Fibroblast of lung (primary cell): ENCODE results near the gene PDGFC.

Experiments used
- EZH2 ChIP-seq: IDR thresholded peaks from 2 replicates; pipeline ENCODE4 v1.5.1; 2012; ENCODE audit warnings: low read length, control low read depth, mild to moderate bottlenecking; ENCODE audit errors: missing control alignments
- TF ChIP-seq, protein P1 (sequence below), 2 donors: IDR thresholded peaks in 1 of 2; conservative IDR thresholded peaks in 1 of 2; 1 replicate in 1 of 2; 2 replicates in 1 of 2; pipeline ENCODE4 v1.5.1; 2011 to 2012; ENCODE audit warnings: low read length in 2 of 2, control low read depth in 1 of 2, inconsistent platforms in 1 of 2, low read depth in 1 of 2, mild to moderate bottlenecking in 1 of 2

DNA sequence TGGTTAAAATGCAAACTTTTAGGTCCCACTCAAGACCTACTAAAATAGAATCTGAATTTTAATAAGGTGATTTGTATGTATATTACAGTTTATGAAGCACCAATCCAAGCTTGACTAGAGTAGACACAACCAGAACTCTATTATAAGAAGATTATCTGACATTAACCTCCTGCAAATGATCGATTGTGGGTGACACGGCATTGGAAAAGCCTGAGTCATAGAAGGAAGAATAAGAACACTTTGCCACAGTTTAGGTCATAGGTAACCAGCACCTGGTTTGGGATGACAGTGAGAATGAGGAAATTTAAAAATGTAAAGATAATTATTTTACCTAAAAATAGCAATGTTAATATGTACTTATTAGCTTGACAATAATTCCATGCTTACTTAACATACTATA lies 15.2 kb downstream of the PDGFC start:
- TF ChIP-seq, protein P1, sequence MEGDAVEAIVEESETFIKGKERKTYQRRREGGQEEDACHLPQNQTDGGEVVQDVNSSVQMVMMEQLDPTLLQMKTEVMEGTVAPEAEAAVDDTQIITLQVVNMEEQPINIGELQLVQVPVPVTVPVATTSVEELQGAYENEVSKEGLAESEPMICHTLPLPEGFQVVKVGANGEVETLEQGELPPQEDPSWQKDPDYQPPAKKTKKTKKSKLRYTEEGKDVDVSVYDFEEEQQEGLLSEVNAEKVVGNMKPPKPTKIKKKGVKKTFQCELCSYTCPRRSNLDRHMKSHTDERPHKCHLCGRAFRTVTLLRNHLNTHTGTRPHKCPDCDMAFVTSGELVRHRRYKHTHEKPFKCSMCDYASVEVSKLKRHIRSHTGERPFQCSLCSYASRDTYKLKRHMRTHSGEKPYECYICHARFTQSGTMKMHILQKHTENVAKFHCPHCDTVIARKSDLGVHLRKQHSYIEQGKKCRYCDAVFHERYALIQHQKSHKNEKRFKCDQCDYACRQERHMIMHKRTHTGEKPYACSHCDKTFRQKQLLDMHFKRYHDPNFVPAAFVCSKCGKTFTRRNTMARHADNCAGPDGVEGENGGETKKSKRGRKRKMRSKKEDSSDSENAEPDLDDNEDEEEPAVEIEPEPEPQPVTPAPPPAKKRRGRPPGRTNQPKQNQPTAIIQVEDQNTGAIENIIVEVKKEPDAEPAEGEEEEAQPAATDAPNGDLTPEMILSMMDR (conservative IDR thresholded peaks at IDR 0.05 in 1 of 2, IDR thresholded peaks at IDR 0.05 in 1 of 2; ENCODE audit: low read depth in 1 of 2, low read length in 2 of 2) = no peak
- no peak for TF ChIP-seq EZH2
